HG02973 (cell line): ENCODE results near the gene RHOB.

Experiments used
- ATAC-seq: cut with Tn5 transposase; IDR thresholded peaks from one replicate; pipeline ENCODE4 v1.9.1; 2021; ENCODE audit warnings: moderate library complexity; ENCODE audit not compliant: unreplicated experiment

Gene RHOB

GRCh38 chr2:20472569-20472968, 25.7 kb downstream of the RHOB start:
- no peak for ATAC-seq

DNA sequence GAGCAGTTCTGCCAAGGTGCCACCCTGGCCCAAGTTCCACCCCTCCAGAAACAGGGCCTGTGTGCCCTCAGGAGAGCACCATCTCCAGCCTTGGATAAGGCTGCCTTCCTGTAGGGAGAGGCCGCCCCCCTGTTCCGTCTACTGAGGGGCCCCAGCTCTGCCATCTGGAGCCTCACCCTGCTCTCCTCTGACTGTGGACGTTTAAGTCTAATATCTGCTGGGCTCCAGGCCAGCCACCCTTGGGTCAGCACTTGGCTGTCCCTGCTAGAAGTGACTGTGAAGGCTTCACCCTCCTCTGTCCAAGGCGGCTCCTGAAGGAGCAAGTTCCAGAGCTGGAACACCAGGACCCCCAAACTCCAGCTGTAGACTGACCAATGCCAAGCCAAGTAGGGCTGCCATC, 26.3 kb downstream of the RHOB start:
- ATAC-seq, result no peak

GRCh38 chr2:20474757-20475566, 28.1 kb downstream of the RHOB start:
- ATAC-seq, result no peak

GRCh38 chr2:20475567-20475952, 28.7 kb downstream of the RHOB start:
- no peak for ATAC-seq

- ATAC-seq, result no peak
Observed at GRCh38 chr2:20476481-20476880, 29.6 kb downstream of the RHOB start.

DNA sequence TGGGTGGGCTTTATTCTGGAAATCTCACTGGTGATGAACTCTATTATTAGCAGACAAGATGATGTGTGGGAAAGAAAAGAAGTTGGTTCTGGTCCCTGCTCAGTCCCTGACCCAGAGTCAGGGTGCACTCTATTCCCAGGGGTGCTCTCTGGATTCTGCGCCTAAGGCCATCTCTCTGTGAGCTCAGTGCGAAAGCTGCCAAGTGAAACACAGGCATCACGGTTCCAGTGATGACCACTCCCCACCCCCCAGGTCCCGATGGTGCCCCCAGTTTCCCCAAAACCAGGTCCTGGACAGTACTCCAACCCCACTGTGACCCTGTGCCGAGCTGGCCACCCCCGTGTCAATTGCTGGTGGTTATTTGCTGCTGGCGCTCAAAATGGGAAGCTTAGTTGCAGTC, 30.1 kb downstream of the RHOB start:
- no peak for ATAC-seq

DNA sequence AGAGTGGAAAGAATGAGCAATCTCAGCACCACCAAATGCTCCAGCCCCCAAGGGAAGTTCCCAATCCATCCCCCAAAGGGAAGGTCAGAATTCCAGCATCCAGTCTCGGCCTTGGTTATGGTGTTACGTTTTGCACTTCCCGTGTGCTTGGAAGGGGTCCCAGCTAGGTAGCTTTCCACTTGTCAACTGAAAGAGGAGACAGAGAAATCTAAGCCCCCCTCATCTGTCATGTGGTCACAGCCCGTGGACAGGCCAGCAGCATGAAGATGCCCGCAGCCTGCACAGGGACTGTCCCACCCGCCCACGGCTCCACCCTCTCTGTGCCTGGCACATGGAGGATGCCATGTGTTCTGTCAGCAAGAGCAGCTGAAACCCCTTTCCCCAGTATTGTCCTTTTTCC, 32.1 kb downstream of the RHOB start:
- ATAC-seq, result no peak

GRCh38 chr2:20479835-20480234, 33.0 kb downstream of the RHOB start:
- ATAC-seq, result no peak

- ATAC-seq, result no peak
Observed at GRCh38 chr2:20480913-20481312, 34.0 kb downstream of the RHOB start.

DNA sequence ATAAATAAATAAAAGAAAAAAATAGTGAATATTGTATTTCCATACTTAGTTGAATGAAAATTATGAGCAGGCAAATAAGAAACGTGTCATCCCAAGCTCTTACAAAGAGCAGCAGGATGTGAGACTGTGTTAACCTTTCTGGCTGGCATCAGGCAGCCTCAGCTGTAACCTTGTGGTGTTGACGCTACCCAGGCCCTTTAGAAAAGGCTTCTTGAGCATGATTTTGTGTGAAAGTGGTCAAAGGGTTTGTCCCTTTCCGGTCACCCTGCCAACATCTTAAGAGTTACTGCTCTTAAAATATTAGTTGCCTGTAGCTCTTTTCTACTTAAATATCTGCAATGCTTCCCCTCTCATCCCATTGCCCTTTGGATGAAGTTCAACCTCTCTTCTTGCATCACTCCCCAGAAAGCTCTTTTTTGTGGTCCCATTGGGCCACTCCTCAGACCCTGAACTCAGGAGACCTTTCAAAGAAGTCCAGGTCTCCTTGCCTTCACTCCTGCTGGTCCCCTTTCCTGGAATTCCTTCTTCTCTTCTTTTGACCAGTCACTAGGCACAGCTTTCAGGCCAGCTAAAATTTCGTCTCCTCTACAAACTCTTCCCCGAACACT, 35.0 kb downstream of the RHOB start:
- no peak for ATAC-seq

GRCh38 chr2:20482725-20483124, 35.9 kb downstream of the RHOB start:
- ATAC-seq, result no peak

DNA sequence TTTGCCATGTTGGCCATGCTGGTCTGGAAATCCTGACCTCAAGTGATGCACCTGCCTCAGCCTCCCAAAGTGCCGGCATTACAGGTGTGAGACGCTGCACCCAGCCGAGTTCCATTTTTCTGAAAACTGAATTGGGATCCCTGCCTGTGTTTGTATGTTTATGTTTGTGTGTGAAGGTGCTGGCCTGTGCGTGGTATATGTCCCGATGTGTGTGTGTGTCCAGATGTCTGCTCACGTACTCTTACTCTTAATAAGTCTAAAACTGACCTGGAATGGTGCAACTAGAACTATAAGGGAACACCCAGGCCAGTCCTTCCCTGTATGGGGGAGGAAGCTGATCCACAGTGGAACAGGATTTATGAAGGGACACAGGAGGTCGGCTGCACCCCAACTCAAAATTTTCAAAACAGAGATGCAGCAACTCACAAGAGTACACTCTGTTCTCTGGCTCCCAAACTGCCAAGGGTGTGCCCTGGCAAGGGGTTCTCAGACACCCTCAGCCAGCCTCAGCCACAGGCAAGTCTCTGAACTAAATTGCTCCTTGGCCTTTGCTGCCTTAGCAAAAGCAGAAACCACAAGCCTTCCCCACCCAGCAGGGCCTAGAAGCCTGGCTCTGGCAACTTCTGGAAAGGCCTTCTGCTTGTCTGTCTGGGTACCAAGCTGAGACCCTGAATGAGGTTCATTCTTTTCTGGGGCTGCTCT, 36.5 kb downstream of the RHOB start:
- no peak for ATAC-seq

DNA sequence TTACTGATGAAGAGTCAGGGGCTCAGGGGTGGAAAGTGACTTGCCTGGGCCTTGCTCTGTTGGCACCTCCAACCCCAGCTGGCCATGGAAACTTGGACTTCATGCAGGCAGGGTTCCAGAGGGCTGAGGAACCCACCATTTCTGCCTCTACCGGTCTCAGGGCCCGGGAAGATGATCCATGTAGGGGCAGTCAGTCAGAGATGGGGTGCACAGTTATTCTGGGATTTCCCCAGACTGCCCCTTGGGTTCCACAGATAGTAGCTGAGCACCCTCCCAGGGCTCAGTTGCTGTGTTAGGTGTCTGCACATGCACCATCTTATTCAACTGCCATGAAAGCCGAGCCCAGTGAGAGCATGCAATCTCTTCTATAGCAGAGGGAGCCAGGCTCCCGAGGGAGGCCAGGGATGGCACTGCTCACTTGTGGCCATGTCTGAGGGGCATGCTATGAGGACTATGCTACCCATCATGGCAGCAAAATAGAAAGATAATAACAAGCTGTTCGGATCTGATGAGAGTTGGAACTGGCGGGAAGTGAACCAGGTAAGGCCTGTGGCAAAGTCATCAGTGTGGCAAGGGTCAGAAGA, 37.3 kb downstream of the RHOB start:
- ATAC-seq, result no peak

- ATAC-seq, result no peak
Observed at GRCh38 chr2:20484810-20485611, 38.1 kb downstream of the RHOB start.

- ATAC-seq, result no peak
Observed at GRCh38 chr2:20485612-20486388, 38.9 kb downstream of the RHOB start.

GRCh38 chr2:20486571-20486970, 39.7 kb downstream of the RHOB start:
- ATAC-seq, result no peak

- no peak for ATAC-seq
Observed at GRCh38 chr2:20487030-20487391, 40.1 kb downstream of the RHOB start.

GRCh38 chr2:20487392-20488174, 40.7 kb downstream of the RHOB start:
- no peak for ATAC-seq

DNA sequence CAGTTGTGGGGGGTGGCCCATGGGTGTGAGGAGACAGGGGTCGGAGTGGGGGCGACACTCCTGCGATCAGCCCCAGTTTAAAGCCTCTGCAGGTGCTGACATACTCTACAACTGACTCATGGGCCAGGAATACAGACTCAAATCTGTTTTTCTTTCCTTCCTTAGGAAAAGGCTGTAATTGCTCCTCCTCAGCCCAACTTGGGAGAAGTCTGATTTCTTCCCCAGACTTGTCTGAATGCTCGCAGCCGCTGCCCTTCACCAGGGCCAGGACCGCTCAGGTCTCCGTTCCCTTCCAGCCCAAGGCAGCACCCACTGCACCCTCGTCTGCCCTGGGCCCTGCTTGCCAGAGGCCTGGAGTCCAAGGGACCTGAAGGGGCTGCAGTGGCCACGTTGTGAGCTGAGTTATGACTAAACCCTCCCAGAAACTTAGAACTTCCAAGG, 41.3 kb downstream of the RHOB start:
- ATAC-seq, result no peak
